ENCODE data around the gene AFTPH. TPM values are rescaled to one million over a fixed set of nuclear protein-coding genes. Genes with fewer than 3 reads are reported as not detected.

The AFTPH gene
- total and polyA plus RNA-seq, 9 of the 15 experiments (the other 6 are each of a cell fraction or from before 2014, with no cell fraction given), result 8.0 to 26.2 (median 13.8) TPM

DNA sequence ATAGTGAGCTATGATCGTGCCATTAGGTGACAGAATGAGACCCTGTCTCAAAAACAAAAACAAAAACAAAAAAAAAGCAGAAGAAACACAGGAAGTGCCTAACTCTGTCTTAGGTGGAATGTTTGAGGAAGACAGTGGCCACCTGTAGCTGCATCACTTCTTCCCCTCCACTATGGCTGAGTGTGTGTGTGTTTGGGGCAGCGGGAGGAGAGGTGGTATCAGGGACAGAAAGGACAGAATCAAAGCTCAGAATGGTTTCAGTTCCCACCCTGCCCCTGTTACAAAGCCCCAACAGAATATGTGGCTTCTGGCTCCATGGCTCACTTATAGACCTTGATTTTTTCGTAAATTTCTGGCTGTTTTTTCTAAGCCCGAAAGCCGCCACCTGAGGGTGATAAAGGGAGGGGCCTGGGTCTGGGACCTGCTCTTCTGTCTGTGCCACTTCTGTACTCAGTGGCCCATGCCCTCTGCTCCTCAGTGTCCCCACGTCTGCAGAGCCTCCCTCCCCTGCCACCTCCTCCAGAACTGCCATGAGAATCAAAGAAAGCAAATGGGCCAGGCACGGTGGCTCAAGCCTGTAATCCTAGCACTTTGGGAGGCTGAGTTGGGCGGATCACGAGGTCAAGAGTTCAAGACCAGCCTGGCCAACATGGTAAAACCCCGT lies 102.2 kb downstream of the AFTPH start:
- Histone ChIP-seq H3K9me3 (replicated peaks; ENCODE audit: control insufficient read depth, insufficient read depth, low read depth, low read length) (no peaks in the 10 kb centered on the region), H3K4me2 (ENCODE audit: insufficient read depth, low read length) (no peak overlapping the region), H4K20me1 (replicated peaks; ENCODE audit: control insufficient read depth, insufficient read depth, low read length) (no peaks in the 10 kb centered on the region), H3K79me2 (ENCODE audit: control insufficient read depth, insufficient read depth, low read length) (no peaks in the 10 kb centered on the region), H3K27ac (ENCODE audit: extremely low read depth, low read depth, low read length) (no peak overlapping the region), H3K9me1 (ENCODE audit: control insufficient read depth, insufficient read depth, low read length) (no peaks in the 10 kb centered on the region), H3K4me3 (no peak overlapping the region), H3K4me1 (replicated peaks in 1 of 2; ENCODE audit: control insufficient read depth in 2 of 2, insufficient read depth in 2 of 2, low read length in 2 of 2) (peaks cover 0 to 8% of the 10 kb centered on the region in 2 experiments; a peak in 3 of 5 replicates), H2AFZ (ENCODE audit: low read depth, low read length) (no peak overlapping the region), H3K27me3 (ENCODE audit: control insufficient read depth in 2 of 2, insufficient read depth in 2 of 2, low read length in 2 of 2) (no peaks in the 10 kb centered on the region), H3K9ac (ENCODE audit: insufficient read depth in 1 of 2, low read depth in 2 of 2, low read length in 2 of 2) (peak overlapping the region in 1 of 2 experiments; percentile 10; a peak in 1 of 4 replicates), H3K36me3 (ENCODE audit: control insufficient read depth, insufficient read depth, low read length) (peaks cover 8% of the 10 kb centered on the region; the same call in 2 of the 3 replicates)
- in situ Hi-C loops (cut with MboI) (no loop called here), intact Hi-C loops (cut with micrococcal nuclease) (loop anchor here (5.0 kb wide), 1 partner anchor 104 kb away; the partner anchor contains the start of gene AFTPH)
- TF ChIP-seq RAD21 (CRISPR knock-in tag; conservative IDR thresholded peaks at IDR 0.05 in 1 of 2, IDR thresholded peaks at IDR 0.05 in 1 of 2) (no peak), POLR2AphosphoS5 (IDR thresholded peaks at IDR 0.05; ENCODE audit: control insufficient read depth, insufficient read depth, low read depth, low read length) (no peak), PHB (CRISPR knock-in tag; IDR thresholded peaks at IDR 0.05) (no peak), ZNF316 (IDR thresholded peaks at IDR 0.05) (no peak), TCF3 (CRISPR knock-in tag; IDR thresholded peaks at IDR 0.05) (no peak)
- TF ChIP-seq, protein P1, sequence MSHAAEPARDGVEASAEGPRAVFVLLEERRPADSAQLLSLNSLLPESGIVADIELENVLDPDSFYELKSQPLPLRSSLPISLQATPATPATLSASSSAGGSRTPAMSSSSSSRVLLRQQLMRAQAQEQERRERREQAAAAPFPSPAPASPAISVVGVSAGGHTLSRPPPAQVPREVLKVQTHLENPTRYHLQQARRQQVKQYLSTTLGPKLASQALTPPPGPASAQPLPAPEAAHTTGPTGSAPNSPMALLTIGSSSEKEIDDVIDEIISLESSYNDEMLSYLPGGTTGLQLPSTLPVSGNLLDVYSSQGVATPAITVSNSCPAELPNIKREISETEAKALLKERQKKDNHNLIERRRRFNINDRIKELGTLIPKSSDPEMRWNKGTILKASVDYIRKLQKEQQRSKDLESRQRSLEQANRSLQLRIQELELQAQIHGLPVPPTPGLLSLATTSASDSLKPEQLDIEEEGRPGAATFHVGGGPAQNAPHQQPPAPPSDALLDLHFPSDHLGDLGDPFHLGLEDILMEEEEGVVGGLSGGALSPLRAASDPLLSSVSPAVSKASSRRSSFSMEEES (CRISPR knock-in tag; IDR thresholded peaks at IDR 0.05), result 0 out of 2 replicates have a peak, but pooled peaks have one; percentile 2
- WGBS (ENCODE audit: insufficient coverage, low coverage, missing lambda C conversion rate), result 40% methylated on average over 10 of the region's 10 CpGs
- no peak for DNase-seq (ENCODE audit: extremely low read depth in 1 of 4, low spot score in 3 of 4)
- BruUV-seq (replicated peaks), result no TSS peak
- no peak for ATAC-seq
- ChIA-PET POLR2A (interaction anchor here (0.6 to 2.0 kb wide), 4 partner anchors 8 to 52 kb away, joined by 3 to 6 read pairs (median 4); no protein-coding TSS in a partner anchor), CTCF (ENCODE audit: low intra/inter-chr PET ratio) (no interaction called here)
- no peak for FAIRE-seq

Measured in K562 (cell line).